Eye (tissue), 1 donor: ENCODE results near the gene KRTAP10-8.
"Not testable (repeated sequence)": the region's sequence is repeated elsewhere in the genome, so short reads cannot be mapped to it uniquely, and the experiment has no call there.

Experiments
- DNase-seq: peaks from one replicate; pipeline ENCODE4 v3.0.0-alpha.2; 2015

KRTAP10-8 gene

DNA sequence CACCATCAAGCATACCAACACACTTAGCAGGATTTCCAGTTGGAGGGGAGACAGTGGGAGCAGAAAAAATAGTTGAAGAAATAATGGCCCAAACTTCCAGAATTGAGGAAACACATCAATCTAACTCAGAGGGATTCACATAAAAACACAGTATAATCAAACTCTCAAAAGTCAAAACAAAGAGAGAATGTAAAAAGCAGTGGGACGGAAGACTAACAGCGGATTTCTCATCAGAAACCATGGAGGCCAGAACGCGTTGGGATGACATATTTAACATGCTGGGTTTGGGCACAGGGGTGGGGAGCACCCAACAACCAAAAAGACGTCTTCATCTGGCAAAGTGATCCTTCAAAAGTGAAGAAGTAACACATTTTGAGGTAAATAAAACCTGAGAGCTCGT lies 8.0 kb downstream of the KRTAP10-8 start:
- no peak for DNase-seq

DNA sequence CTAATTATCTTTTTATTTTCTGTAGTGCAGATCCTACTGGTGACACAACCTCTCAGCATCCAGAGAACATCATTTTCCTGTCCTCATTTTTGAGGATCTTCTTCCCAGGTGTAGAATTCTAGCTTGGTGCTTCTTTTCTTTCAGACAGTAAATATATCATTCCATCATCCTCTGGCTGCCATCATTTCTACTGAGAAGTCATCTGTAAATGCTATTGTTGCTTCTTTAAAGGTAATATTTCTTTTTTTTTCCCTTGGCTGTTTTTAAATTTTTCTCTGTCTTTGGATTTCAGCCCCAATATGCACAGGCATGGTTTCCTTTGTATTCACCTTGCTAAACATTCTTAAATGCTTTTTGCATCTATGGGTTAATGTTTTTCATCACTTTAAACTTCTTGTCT lies 11.7 kb downstream of the KRTAP10-8 start:
- DNase-seq = no peak

DNA sequence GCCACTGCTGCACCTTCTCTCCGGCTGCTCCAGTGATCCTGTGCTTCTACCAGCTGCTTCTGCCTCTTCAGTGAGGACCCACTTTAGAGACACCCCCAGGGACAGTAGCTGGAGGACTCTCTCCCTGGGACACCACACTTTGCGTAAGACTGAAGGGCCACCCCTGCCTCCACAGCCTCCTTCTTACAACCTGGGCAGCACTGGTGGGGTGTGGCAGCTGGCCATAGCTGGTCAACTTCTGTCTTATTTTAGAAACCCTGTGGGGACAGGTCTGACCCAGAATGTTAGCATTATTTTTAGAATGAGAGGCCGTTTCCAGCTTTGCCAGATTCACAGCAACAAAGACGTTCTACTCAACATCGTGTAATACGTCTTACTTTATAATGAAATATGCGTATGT lies 13.9 kb downstream of the KRTAP10-8 start:
- no peak for DNase-seq

DNA sequence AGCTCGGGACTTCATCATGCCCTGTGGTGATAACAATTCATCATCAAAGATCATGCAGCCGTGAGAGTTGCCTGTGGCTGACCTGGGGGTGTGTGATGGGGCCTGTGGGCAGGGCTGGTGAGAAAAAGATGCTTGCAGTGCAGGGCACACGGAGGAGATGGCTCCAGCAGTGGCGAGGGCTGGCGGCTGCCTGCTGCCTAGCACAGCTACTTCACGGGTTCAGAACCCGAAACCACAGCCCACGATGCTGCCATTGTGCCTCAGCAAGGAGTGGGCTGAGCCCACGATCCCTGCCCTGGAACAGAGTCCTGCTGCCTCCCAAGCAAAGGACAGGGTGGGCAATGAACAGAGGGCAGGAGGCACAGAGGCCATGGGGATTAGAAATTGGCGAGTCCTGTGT lies 14.4 kb downstream of the KRTAP10-8 start:
- DNase-seq = no peak

DNA sequence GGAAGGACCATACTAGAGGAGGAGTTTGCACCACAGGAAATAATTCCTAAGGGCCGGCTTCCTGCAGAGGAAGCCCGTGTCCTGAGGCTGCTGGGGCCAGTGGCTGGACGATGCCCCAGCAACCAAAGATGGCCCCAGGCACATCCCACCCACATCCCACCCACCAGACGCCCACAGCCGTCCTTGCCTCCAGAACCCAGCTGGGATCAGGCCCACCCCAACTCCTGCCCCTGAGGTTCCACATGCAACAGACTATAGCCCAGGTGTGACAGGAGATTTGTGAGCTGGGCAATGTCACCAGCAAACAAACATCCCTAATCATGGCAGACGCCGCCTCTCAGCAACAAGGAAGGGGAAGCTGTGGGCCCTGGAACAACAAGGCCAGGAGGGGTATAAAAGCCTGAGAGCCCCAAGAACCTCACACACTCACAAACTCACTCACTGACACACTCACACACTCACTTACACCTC lies 14.8 kb downstream of the KRTAP10-8 start, which contains the start of gene KRTAP10-9:
Gene KRTAP10-9, plus strand, starts transcription at position 421 of the 471 bp plus-strand sequence. CDS start 79 bp downstream, outside the sequence.
- DNase-seq = no peak

DNA sequence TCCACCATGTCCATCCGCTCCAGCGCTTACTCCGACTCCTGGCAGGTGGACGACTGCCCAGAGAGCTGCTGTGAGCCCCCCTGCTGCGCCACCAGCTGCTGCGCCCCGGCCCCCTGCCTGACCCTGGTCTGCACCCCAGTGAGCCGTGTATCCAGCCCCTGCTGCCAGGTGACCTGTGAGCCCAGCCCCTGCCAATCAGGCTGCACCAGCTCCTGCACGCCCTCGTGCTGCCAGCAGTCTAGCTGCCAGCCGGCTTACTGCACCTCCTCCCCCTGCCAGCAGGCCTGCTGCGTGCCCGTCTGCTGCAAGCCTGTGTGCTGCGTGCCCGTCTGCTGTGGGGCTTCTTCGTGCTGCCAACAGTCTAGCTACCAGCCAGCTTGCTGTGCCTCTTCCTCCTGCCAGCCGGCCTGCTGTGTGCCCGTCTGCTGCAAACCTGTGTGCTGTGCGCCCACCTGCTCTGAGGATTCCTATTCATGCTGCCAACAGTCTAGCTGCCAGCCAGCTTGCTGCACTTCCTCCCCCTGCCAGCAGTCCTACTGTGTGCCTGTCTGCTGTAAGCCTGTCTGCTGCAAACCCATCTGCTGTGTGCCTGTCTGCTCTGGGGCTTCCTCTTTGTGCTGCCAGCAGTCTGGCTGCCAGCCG lies 15.4 kb downstream of the KRTAP10-8 start:
- not testable (repeated sequence) for DNase-seq

DNA sequence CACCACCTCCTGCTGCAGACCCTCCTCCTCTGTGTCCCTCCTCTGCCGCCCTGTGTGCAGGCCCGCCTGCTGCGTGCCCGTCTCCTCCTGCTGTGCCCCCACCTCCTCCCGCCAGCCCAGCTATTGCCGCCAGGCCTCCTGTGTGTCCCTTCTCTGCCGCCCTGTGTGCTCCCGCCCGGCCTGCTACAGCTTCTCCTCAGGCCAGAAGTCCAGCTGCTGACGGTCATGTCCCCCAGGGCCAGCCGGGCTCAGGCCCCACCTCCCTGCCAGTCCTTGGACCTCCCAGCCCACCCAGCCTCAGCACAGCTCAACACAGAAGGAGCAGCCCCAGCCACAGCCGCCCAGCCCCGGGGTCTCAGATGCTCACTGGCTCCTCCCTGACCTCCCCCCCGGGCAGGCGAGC lies 16.0 kb downstream of the KRTAP10-8 start:
- DNase-seq = peak; percentile 14

DNA sequence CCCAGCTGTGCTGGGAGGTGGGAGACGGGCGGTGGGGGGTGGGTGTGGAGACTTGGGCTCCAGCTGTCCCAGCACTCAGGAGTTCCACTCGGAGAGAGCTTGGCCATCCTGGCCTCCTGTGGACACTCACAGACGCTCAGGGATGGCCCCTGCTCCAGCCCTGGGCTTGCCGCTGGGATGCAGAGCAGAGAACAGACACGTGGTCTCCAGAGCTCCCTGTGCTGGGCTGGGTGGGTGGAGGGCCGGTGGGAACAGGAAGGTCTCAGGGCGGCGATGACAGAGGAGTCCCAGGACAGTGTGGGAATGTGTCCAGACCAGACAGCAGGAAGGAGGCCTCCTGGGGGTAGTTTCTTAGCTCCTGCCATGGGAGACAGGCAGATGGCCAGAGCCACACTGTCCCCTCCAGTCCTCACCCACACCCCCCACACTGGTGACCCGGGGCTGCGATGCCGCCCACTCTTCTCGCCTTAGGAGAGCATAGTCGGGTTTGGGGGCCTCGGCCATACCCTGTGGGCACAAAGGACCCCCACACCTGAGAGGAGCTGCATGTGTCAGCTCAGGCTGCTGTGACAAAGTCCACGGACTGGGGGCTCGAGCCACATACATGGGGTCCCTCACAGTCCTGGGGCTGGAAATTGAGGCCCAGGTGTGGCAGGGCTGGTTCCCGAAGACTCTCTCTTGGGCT lies 17.0 kb downstream of the KRTAP10-8 start:
- peak; percentile 18 for DNase-seq

DNA sequence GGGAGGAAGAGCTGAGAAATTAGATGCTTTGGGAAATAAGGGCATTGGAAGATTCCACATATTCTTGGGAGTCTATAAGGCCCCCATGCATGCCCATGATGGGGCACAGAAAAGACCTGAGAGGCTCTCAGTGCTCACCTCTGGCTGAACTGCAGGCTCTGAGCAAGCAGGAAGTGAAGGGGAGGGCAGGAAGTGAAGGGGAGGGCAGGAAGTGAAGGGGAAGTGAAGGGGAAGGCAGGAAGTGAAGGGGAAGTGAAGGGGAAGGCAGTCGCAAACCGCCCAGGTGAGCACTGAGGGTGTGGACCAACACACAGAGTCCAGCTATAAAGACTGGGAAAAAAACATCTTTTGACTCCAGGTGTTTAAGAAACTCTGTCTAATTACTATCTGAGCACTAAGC lies 18.6 kb downstream of the KRTAP10-8 start:
- no peak for DNase-seq

DNA sequence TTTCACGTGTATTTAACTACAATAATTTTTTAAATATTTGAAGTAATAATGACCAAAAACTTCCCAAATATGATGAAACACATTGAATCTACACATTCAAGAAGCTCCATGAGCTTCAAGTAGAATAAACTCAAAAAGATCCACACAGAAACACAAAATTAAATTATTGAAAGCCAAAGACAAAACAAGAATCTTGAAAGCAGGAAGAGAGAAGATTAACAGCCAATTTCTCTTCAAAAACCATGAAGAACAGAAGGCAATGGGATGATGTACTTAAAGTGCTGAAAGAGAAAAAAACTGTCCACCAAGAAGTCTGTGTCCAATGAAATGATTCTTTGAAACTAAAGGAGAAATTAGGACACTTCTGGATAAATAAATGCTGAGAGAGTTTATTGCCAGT lies 20.2 kb downstream of the KRTAP10-8 start:
- DNase-seq = no peak

DNA sequence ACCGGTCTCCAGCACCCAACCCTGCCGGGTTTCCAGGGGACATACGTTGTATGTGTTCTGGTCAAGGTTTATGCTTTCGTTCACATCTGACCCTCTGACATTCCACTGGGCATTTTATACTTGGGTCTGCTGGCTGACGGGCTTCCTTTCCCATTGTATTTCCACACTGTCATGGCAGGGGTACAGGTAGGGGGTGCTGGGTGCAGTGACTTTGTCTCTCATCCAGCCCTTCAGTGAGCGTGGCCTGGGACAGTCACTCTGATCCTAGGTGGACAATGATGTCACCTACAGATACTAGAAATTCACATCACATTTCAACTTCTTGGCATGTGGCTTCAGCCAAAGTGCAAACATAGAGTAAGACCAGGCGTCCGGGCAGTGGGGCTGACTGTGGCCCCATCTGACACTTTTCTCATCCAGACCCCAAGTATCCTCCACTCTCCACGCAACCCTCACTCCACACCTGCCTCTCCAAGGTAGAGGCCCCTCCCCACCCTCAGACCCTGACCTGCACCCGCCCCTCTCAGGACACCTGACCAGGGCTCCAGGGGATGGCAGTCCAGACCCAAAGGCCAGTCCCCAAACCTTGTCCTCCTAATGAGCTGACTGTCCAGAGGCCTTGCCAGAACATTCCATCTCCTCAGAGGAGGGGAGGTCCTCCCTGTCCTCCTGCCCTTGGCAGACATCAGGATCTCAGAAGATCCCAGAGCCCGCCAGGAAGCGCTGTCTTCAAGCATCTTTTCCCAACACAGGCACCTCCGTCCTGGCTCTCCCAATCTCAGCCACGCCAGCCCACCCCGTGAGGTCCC lies 24.5 kb downstream of the KRTAP10-8 start:
- no peak for DNase-seq

DNA sequence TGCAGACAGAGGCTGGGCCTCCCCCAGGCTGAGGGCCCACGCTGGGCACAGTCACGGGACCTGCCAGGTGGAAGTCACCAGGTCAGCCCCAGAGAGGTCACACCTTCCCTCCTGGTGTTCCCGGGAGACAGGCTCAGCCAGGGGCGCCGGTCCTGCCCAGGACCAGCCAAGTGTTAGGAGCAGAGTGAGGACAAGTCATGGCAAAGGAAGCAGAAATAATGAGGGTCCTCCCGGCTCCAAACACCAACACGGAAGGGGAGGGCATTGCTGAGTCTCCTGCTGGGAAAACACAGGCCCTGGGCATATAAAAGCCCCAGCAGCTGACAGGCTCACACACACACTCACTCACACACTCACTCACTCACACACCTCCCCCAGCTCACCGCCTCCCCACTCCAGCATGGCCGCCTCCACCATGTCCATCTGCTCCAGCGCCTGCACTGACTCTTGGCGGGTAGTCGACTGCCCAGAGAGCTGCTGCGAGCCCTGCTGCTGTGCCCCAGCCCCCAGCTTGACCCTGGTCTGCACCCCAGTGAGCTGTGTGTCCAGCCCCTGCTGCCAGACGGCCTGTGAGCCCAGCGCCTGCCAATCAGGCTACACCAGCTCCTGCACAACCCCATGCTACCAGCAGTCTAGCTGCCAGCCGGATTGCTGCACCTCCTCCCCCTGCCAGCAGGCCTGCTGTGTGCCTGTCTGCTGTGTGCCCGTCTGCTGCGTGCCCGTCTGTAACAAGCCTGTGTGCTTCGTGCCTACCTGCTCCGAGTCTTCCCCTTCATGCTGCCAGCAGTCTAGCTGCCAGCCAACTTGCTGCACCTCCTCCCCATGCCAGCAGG lies 25.4 kb downstream of the KRTAP10-8 start, which contains the start of gene KRTAP10-10:
Gene KRTAP10-10, plus strand, starts transcription at position 339 of the 833 bp plus-strand sequence. Its CDS starts 62 bp downstream, at position 401.
- peak; percentile 80 for DNase-seq

DNA sequence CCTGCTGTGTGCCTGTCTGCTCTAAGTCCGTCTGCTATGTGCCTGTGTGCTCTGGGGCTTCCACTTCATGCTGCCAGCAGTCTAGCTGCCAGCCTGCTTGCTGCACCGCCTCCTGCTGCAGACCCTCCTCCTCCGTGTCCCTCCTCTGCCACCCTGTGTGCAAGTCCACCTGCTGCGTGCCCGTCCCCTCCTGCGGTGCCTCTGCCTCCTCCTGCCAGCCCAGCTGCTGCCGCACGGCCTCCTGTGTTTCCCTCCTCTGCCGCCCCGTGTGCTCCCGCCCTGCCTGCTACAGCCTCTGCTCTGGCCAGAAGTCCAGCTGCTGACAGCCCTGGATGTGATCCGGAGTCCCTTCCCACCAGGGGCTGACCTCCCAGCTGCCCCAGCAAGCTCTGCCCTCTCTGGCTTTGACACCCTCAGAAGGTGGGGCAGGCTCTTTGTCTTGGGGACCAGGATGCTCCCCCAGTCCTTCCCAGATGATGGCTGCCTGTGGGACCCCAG lies 26.0 kb downstream of the KRTAP10-8 start:
- DNase-seq = peak; percentile 18

DNA sequence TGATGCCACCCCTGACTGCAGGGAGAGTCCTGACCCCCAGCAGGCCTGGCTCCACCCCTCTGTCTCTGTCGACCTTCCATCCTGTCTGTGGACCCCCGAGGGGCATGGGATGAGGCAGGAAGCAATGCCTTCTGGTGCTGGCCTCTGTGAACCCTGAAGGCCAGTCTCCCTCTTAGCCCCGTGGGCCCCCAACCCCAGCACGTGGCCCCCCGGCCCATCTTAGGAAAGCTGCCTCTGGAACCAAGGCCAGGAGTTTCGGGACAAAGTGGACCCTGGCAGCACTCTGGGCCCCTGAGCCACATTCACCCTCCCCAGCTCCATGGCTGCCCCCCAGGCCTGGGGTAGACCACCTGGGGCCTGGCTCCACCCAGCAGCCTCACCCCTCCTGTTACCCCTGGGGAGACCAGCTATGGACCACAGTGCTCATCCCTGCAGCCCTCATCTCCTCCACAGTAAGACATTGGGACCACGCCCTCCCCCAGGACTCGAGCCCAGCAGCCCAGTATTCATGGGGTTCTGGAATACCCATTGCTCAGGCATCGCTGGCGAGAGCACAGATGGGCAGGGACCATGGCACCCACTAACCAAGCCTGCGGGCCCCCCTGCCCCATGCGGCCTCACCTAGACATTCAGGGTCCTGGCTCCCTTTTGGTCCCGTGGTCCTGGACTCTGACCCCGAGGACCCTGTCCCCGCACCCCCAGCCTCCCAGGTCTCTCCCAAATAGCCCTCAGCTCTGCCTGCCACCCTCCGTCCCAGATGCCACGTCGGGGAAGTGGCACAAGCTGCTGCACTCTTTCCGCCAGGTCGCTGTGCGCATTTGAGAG lies 26.8 kb downstream of the KRTAP10-8 start:
- not testable (repeated sequence) for DNase-seq

DNA sequence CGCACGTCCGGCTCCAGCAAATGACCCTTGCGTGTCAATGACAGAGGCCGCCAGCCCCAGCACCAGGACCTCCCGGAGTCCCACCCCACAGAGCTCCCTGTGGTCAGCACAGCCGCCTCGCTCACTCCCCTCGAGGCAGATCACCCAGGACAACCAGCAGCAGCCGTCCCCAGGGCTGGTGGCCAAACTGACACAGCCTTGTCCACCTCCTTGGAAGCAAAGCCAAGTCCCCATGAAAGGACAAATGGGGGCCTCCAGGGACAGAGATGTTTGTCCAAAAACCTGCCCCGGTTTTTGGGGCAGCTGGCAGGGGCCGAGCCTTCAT lies 27.4 kb downstream of the KRTAP10-8 start:
- no peak for DNase-seq

DNA sequence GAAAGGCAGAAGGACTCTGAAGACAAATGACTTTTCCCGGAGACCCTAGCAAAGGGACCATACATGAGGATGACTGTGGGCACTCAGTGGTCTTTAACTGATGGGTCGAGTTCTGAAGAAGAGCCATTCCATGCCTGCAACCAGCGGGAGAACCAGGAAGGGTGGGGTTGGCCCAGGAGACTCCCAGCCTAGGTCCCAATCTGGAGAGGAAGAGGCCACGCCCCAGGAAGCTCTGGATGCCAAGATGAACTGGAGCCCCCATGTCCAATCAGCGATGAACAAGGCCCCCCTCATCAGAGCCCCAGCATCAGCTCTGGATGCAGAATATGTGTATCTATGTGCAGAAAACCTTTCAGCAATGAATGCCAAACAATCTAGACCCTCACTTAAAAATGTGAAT lies 28.9 kb downstream of the KRTAP10-8 start:
- DNase-seq = no peak

DNA sequence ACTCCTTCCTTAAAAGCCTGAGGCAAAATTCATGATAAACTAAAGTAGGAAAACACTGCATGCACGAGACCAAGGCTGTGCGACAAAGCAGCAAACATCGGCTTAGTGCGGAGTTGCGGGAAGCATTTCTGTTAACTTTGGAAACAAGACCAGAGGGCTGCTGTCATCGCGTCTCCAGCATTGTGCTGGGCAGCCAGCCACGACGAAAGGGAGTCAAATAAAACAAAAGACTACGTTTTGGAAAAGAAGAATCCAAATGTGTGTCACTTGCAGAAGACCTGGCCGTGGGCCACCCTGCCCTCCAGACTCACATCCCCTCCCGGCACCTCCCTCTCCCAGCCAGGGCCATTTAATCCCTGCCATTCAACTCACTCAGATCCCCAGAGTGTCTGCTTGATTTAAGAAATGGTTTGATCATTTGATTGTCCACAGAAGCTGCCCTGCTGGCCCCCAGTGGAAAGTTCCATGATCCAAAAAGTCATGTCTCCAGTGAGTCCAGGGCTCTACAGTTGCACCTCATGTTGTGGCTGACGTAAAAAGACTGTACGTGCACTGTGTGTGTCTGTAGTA lies 31.9 kb downstream of the KRTAP10-8 start:
- DNase-seq = peak; percentile 14

DNA sequence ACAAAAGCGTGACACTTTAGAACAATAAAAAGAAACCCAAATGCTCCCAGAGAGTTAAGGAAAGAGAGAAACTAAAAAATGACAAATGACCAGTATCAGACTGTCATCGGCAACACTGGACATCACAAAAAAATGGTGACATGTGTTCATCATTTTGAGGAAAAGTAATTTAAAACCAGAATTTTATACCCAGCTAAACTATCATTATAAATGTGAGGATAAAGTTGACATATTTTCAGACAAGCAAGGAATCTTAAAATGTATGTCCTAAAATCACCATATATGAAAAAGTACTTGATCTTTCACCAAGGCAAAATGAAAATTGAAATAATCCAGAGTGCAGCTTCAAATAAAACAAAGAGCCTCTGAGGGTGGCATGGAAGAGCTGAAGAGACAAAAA lies 33.0 kb downstream of the KRTAP10-8 start:
- no peak for DNase-seq

DNA sequence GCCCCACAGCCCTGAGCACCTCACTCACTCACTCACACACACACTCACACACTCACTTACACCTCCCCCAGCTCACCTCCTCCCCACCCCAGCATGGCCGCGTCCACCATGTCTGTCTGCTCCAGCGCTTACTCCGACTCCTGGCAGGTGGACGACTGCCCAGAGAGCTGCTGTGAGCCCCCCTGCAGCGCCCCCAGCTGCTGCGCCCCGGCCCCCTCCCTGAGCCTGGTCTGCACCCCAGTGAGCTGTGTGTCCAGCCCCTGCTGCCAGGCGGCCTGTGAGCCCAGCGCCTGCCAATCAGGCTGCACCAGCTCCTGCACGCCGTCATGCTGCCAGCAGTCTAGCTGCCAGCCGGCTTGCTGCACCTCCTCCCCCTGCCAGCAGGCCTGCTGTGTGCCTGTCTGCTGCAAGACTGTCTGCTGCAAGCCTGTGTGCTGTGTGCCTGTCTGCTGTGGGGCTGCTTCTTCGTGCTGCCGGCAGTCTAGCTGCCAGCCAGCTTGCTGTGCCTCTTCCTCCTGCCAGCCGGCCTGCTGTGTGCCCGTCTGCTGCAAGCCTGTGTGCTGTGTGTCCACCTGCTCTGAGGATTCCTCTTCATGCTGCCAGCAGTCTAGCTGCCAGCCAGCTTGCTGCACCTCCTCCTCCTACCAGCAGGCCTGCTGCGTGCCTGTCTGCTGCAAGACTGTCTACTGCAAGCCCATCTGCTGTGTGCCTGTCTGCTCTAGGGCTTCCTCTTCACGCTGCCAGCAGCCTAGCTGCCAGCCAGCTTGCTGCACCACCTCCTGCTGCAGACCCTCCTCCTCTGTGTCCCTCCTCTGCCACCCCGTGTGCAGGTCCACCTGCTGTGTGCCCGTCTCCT lies 34.7 kb downstream of the KRTAP10-8 start, which contains the start of gene KRTAP10-11:
Gene KRTAP10-11, plus strand, starts transcription at position 49 of the 856 bp plus-strand sequence. Its CDS starts 45 bp downstream, at position 94.
- DNase-seq = not testable (repeated sequence)

DNA sequence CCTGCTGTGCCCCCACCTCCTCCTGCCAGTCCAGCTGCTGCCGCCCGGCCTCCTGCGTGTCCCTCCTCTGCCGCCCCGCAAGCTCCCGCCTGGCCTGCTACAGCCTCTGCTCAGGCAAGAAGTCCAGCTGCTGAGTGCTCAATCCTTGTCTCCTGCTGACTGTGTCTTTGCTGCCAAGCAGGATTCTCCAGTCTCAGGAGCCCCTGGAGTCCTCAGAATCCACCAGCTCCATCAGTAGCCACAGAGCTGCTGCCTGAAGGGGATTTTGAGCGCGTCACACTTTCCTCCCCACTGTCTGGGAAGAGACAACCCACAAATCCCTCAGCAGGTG lies 35.3 kb downstream of the KRTAP10-8 start:
- DNase-seq = peak; percentile 34
